HG02943 (cell line): ENCODE measurements around the gene ATF1.
"Not testable (repeated sequence)": the region's sequence is repeated elsewhere in the genome, so short reads cannot be mapped to it uniquely, and the experiment has no call there.

ENCODE experiments used
- ATAC-seq: cut with Tn5 transposase; IDR thresholded peaks from one replicate; pipeline ENCODE4 v1.9.1; 2021; ENCODE audit warnings: mild to moderate bottlenecking, low read depth, moderate library complexity; ENCODE audit not compliant: unreplicated experiment

ATF1 gene

DNA sequence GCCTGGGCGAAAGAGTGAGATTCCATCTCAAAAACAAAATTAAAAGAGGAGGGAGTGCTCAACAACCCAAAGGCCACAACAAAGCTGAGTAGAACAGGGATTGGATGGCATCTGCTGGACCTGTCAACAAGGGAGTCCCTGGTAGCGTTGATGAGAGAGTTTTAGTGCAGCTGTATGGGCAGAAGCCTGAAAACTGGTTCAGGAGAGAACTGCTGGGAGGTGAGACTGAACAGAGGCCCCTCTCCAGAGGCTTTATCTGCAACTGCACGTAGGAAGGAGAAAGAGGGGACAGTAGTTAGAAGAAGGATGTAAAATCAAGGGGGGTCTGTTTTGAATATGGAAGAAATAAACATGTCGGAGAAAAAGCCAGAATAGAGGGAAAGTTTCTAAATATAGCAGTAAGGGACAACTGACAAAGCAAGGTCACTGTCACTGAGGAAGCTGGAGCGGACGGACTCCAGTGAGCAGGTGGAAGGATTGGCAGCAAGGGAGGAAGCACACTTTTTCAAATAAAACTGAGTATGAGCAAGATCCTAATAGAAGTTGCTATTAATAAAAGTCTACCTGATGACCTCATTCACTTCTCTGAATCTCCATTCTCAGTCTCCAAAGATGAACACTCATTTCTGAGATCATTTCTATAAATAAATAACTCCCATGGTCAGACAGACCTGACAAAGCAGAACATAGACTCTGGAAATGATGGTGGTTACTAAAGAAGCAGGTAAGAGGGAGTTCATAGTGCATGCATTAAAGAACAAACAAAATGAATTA, 11.8 kb upstream of the ATF1 start:
- no peak for ATAC-seq

DNA sequence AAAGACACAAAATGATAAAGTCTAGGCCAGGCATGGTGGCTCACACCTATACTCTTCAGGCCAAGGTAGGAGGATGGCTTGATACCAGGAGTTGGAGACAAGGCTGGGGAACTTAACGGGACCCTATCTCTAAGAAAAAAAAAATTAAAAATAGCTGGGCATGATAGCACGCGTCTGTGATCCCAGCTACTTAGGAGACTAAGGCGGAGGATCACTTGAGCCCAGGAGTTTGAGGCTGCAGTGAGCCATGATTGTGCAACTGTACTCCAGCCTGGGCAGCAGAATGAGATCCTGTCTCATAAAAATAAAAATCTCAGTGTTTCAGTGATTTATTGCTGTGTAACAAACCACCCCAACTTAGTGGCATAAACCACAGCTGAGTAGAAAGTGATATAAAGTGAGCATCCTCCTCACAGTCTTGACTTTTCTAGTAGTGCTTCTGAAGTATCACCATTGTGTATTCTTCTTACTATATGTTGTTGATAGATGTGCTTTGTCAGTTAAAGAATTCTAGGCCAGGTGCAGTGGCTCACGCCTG, 10.6 kb upstream of the ATF1 start:
- no peak for ATAC-seq

GRCh38 chr12:50764286-50765094, 589 bp downstream of the ATF1 start:
- peak; percentile 46 for ATAC-seq

DNA sequence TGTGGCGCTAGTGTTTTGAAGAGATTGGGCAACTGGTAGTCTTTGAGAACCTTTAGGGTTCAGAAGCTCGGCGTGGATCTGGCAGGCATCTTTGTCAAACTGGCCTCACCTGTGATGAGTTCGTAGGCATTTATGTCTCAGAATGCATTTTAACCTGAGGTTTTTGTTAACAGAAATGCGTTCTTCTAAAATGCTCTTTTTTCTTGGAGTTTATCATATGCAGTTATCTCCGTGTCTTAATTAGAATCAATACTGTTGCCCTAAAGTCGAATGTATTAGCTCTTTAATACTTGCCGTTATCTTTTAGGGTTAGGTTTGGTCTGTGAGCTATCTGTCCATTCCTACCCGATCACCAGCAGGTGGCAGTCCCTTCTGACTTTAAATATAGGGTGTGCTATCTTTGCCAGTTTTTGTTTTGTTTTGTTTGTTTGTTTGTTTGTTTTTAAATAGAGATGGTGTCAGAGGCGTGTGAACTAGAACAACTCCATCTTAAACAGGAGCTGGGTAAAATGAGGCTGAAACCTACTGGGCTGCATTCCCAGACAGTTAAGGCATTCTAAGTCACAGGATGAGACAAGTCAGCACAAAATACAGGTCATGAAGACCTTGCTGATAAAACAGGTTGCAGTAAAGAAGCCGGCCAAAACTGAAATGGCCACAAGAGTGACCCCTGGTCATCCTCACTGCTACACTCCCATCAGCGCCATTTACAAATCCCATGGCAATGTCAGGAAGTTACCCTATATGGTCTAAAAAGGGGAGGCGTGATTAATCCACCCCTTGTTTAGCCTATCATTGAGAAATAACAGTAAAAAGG, 1.4 kb downstream of the ATF1 start:
- no peak for ATAC-seq

DNA sequence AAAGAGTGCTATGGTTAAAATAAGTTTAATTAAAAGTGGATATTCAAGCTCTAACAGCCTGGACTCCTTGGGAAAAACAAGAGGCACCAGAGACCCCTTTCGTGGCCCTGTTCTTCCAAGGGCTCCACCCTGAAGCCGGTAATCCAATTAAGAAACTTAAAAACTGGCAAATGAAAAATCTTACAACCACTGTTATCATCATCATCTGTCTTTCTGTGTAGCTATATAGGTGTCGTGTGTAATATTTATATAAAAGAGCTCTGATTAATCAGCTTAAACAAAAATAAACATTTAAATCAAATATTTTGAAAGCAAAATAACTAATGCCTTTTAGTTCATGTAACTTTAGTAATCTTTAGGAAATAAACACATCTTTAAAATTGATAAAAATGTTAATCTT, 4.5 kb downstream of the ATF1 start:
- ATAC-seq: no peak

GRCh38 chr12:50768813-50769212, 4.9 kb downstream of the ATF1 start:
- not testable (repeated sequence) for ATAC-seq

DNA sequence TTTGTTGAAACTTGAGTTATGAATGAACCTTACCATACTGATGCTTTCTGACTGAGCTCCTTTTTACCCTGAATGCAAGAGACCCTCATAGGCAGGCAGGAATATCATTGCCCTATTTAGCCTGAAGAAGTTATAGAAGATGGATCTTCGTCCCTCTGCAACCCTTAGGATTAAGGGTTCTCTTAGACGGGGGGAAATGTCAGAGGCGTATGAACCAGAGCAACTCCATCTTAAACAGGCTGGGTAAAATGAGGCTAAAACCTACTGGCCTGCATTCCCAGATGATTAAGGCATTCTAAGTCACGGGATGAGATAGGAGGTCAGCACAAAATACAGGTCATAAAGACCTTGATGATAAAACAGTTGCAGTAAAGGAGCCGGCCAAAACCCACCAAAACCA, 7.5 kb downstream of the ATF1 start:
- ATAC-seq: no peak

- no peak for ATAC-seq
These were observed 8.6 kb downstream of the ATF1 start for GRCh38 chr12:50772470-50772869.

DNA sequence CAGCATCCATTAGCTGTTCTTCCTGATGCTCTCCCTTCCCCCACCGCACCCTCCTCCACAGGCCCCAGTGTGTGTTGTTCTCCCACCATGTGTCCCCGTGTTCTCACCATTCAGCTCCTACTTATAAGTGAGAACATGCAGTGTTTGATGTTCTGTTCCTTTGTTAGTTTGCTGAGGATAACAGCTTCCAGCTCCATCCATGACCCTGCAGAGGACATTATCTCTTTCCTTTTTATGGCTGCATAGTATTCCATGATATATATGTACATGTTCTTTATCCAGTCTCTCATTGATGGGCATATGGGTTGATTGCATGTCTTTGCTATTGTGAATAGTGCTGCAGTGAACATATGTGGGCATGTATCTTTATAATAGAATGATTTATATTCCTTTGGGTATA, 9.0 kb downstream of the ATF1 start:
- no peak for ATAC-seq

GRCh38 chr12:50775251-50775650, 11.3 kb downstream of the ATF1 start:
- ATAC-seq: no peak

GRCh38 chr12:50776749-50777728, 13.1 kb downstream of the ATF1 start:
- no peak for ATAC-seq

DNA sequence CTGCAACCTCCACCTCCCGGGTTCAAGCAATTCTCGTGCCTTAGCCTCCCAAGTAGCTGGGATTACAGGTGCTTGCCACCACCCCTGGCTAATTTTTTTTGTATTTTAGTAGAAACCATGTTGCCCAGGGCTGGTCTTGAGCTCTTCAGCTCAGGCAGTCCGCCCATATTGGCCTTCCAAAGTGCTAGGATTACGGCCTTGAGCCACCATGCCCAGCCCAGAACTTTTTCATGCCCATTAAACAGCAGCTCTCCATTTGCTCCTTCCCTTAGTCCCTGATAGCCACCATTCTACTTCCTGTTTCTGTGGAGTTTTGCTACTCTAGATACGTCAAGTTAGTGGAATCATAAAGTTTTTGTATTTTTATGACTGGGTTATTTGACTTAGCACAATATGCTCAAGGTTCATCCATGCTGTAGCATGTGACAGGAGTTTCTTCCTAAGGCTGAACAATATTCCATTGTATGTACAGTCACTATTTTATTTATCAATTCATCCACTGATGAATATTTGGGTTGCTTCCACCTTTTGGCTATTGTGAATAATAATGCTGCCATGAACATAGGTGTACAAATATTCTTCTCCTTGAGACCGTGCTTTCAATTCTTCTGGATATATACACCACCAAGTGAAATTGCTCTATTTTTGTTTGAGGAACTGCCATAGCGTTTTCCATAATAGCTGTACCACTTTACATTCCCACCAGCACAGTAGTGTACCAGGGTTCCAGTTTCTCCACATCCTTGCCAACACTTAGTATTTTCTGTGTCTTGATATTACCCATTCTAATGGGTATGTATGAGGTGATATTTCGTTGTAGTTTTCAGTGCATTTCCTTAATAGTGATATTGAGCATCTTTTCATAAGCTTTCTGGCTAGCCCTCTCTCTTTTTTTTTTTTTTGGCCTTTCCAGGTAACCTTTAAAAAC, 15.0 kb downstream of the ATF1 start:
- no peak for ATAC-seq

DNA sequence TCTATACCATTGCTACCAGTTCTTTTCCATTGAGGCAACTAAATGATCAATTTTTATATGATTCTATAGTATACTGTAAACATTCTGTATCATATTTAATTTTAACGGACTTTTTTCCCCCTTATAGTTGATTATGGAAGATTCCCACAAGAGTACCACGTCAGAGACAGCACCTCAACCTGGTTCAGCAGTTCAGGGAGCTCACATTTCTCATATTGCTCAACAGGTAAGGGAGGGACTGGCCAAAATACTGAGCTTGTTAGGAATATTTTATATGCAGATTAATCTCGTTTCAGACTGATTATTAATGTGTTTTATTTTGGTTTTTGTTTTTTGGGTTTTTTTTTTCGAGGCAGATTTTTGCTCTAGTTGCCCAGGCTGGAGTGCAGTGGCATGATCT, 16.1 kb downstream of the ATF1 start:
- no peak for ATAC-seq

DNA sequence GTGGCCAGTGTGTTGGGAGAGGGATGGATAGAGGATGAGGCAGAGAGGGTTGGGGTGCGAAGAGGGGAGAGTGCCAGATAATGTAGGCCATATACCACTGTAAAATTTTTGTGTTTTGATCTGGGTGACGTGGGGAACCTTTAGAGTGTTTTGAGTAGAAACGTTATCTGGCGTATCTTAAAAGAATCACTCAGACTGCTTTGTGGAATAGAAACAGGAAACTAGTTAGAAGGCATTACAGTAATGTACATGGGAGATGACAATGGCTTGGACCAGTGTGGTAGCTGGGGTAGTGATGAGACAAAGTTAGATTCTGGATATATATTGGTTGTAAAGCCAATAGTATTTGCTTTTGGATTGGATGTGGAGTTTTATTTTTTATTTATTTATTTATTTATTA, 20.6 kb downstream of the ATF1 start:
- no peak for ATAC-seq

DNA sequence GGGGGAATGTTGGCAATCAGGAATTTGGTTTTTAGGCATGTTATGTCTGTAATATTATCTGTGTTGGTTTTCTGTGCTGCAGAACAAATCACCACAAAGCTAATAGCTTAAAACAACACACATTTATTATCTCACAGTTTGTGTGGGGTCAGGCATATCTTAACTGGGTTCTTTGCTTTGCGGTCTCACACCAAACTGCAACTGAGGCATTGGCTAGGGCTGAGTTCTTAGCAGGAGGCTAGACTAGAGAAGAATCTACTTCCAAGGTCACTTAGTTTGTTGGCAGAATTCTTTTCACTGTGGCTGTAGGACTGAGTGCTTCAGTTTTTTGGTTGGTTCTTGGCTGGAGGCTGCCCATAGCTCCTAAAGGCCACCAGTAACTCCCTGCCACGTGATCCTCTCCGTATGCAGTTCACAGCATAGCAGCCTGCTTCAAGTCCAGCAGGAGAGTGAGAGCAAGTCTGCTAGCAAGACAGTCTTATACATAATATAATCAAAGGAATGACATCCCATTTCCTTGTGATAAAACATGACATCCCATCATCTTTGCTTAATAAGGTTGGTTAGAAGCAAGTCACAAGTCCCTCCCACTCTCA, 21.6 kb downstream of the ATF1 start:
- no peak for ATAC-seq

DNA sequence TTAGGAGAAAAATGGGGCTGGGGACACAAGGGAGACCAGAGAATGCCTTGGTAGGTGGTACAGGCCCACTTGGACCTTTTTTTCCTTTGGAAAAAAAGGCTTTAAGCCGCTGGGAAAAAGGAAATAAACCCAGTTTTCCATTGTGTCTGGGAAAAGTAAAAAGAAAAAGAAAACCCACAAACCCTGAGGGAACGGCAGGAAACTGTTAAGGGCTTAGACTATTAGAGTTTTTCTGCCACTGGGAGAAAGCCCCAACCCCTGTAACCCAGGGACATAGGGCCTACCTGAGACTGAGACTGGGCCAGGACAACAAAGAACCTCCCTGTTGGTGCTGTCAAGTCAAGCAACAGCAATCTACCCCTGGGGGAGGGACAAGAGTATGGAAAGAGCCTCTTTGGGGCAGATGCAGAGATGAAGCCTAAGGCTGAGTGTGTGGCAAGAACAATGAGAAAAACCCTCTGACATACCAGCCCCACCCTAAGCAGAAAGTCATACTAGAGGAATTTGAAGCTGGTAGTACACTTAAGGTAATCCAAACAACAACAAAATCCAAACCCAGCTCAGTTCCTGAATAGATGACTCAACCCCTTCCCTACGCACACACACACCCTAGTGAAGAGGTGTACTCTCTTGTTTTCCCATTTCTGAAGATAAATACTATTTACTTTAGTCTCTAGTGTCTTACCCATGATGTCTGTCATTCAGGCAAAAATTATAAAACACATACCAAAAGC, 22.8 kb downstream of the ATF1 start:
- ATAC-seq: no peak

DNA sequence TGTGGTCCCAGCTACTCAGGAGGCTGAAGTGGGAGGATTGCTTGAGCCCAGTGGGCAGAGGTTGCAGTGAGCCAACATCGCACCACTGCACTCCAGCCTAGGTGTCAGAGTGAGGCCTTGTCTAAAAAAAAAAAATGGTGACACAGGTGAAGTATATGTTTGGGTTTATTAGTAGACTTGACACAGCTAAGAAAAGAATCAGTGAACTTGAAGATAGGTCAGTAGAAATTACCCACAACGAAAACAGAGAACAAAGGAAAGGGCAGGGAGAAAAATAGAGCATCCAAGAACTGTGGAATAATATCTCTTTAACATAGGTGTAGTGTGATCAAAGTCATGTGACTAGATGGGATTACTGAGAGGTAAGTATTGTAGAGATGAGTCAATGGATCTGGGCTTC, 23.7 kb downstream of the ATF1 start:
- ATAC-seq: no peak

GRCh38 chr12:50788561-50788960, 24.7 kb downstream of the ATF1 start:
- ATAC-seq: no peak
